HEK293 (cell line): Measurements from ENCODE around the gene ARMC2.

ENCODE experiments used
- CTCF ChIP-seq: fragments of 450-650 bp; formaldehyde crosslinking; IDR thresholded peaks from 2 replicates; pipeline ENCODE4 v1.5.1; 2016; ENCODE audit warnings: missing biosample characterization, missing genetic modification characterization
- GLI4 ChIP-seq: fragments of 450-650 bp; formaldehyde crosslinking; IDR thresholded peaks from 2 replicates; pipeline ENCODE4 v1.5.1; 2016; ENCODE audit warnings: missing biosample characterization, missing genetic modification characterization
- KLF9 ChIP-seq: fragments of 450-650 bp; formaldehyde crosslinking; IDR thresholded peaks from 2 replicates; pipeline ENCODE4 v1.5.1; 2016; ENCODE audit warnings: missing biosample characterization, missing genetic modification characterization, low read depth
- PATZ1 ChIP-seq: fragments of 450-650 bp; formaldehyde crosslinking; IDR thresholded peaks from 2 replicates; pipeline ENCODE4 v1.5.1; 2016; ENCODE audit warnings: missing biosample characterization, missing genetic modification characterization
- SETDB1 ChIP-seq: IDR thresholded peaks from one replicate; pipeline ENCODE4 v1.6.1; 2017; ENCODE audit warnings: mild to moderate bottlenecking, low read length, moderate library complexity, mixed read lengths; ENCODE audit not compliant: insufficient read length
- SP3 ChIP-seq: fragments of 450-650 bp; formaldehyde crosslinking; IDR thresholded peaks from 2 replicates; pipeline ENCODE4 v1.5.1; 2016; ENCODE audit warnings: missing biosample characterization, missing genetic modification characterization
- ZBTB10 ChIP-seq: fragments of 450-650 bp; formaldehyde crosslinking; IDR thresholded peaks from 2 replicates; pipeline ENCODE4 v1.5.1; 2016; ENCODE audit warnings: missing biosample characterization, missing genetic modification characterization
- ZBTB48 ChIP-seq: fragments of 450-650 bp; formaldehyde crosslinking; IDR thresholded peaks from 2 replicates; pipeline ENCODE4 v1.5.1; 2016; ENCODE audit warnings: missing biosample characterization, missing genetic modification characterization
- ZBTB7A ChIP-seq: fragments of 450-650 bp; formaldehyde crosslinking; IDR thresholded peaks from 2 replicates; pipeline ENCODE4 v1.5.1; 2016; ENCODE audit warnings: low read depth, missing biosample characterization, missing genetic modification characterization
- ZFP69B ChIP-seq: fragments of 450-650 bp; formaldehyde crosslinking; IDR thresholded peaks from 2 replicates; pipeline ENCODE4 v1.5.1; 2016; ENCODE audit warnings: missing biosample characterization, missing genetic modification characterization
- ZNF23 ChIP-seq: fragments of 450-650 bp; formaldehyde crosslinking; IDR thresholded peaks from 2 replicates; pipeline ENCODE4 v1.5.1; 2016; ENCODE audit warnings: missing biosample characterization, missing genetic modification characterization, borderline replicate concordance
- ZNF341 ChIP-seq: fragments of 450-650 bp; formaldehyde crosslinking; IDR thresholded peaks from 2 replicates; pipeline ENCODE4; 2016; ENCODE audit warnings: low read depth, missing biosample characterization, missing genetic modification characterization
- ZNF513 ChIP-seq: fragments of 450-650 bp; IDR thresholded peaks from 2 replicates; pipeline ENCODE4 v1.5.1; 2018; ENCODE audit warnings: missing biosample characterization, missing genetic modification characterization
- TF ChIP-seq, protein P1 (sequence below): fragments of 450-650 bp; formaldehyde crosslinking; optimal IDR thresholded peaks from 2 replicates; pipeline ENCODE3; 2016; ENCODE audit warnings: missing biosample characterization, mild to moderate bottlenecking, missing genetic modification characterization

DNA sequence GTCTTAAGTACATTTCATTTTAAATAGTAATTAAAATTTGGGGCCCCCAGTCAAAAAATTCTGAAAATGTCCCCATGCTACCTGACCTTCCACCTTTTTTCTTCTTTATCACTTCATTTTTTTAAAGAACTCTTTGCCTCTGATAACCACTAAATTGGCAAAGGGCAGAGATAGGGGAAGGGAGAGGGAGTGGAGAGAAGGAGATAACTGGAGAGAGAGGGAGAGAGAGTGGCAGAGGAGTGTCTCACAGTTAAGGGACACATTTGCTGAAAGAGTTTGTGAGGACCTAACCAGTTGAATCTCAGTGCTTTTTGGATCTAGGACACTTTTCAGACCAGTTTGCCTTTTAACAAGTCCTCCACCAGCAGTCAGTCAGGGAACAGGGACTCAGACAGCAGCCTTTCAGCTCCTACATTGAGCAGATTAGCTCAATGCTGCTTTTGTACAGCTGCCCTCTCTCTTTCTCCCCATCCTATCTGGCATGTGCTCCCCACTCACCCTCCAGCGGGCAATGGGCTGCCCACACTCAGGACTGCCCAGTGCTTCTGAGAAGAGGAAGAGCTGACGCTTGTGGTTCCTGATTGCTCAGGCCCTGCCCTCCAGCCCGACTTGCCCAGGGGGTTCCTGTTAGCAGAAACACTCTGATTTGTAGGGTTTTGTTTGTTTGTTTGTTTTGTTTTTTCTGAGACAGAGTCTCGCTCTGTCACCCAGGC lies 14.4 kb downstream of the ARMC2 start:
- TF ChIP-seq ZNF341 (no peak), SP3 (no peak), SETDB1 (no peak), ZBTB10 (tag by site-specific recombination) (no peak), PATZ1 (tag by site-specific recombination) (no peak), ZBTB7A (tag by site-specific recombination) (no peak), ZBTB48 (tag by site-specific recombination) (no peak), ZNF513 (no peak), ZFP69B (tag by site-specific recombination) (no peak), ZNF23 (tag by site-specific recombination) (no peak), CTCF (tag by site-specific recombination) (no peak), KLF9 (tag by site-specific recombination) (no peak), GLI4 (tag by site-specific recombination) (no peak)
- TF ChIP-seq, protein P1, sequence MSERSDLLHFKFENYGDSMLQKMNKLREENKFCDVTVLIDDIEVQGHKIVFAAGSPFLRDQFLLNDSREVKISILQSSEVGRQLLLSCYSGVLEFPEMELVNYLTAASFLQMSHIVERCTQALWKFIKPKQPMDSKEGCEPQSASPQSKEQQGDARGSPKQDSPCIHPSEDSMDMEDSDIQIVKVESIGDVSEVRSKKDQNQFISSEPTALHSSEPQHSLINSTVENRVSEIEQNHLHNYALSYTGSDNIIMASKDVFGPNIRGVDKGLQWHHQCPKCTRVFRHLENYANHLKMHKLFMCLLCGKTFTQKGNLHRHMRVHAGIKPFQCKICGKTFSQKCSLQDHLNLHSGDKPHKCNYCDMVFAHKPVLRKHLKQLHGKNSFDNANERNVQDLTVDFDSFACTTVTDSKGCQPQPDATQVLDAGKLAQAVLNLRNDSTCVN (tag by site-specific recombination), result no peak
